Gastroesophageal sphincter (tissue), 4 donors: Measurements from ENCODE around the gene NTHL1. TPM values are rescaled to one million over a fixed set of nuclear protein-coding genes. Genes with fewer than 3 reads are reported as not detected.
A peak's percentile ranks its signal among the peaks of the same experiment; 100 is the strongest.

Experiments
- ATAC-seq: fragments of 150-250 bp; one replicate; pipeline ENCODE4 v1.9.1; 2016; ENCODE audit warnings: mild to moderate bottlenecking, moderate library complexity
- H3K27ac ChIP-seq, 4 donors: fragments of 200-600 bp; sonication (generic) in 3 of 4; 1 replicate in 3 of 4; 2 replicates in 1 of 4; pipeline ENCODE4 v1.5.1; 2016 to 2019
- H3K27me3 ChIP-seq: fragments of 200-600 bp; sonication (generic); one replicate; pipeline ENCODE4 v1.5.1; 2019
- H3K36me3 ChIP-seq, 2 donors: fragments of 200-600 bp; sonication (generic); one replicate each; pipeline ENCODE4 v1.5.1; 2019; ENCODE audit warnings: control low read depth in 1 of 2
- H3K4me1 ChIP-seq, 3 donors: fragments of 200-600 bp; sonication (generic); 1 replicate in 2 of 3; 2 replicates in 1 of 3; pipeline ENCODE4 v1.5.1; 2016 to 2019; ENCODE audit warnings: control low read depth in 2 of 3
- H3K4me3 ChIP-seq, 2 donors: fragments of 200-600 bp; sonication (generic); one replicate each; pipeline ENCODE4 v1.5.1; 2019; ENCODE audit warnings: mild to moderate bottlenecking in 1 of 2, moderate library complexity in 1 of 2
- H3K9me3 ChIP-seq, 3 donors: fragments of 200-600 bp; sonication (generic); one replicate each; pipeline ENCODE4 v1.5.1; 2017 to 2019; ENCODE audit warnings: control low read depth in 2 of 3
- CTCF ChIP-seq, 4 experiments: fragments of 200-600 bp in 2 of 4; fragments of 450-650 bp in 2 of 4; sonication (generic) in 1 of 4; IDR thresholded peaks; one replicate each; pipeline ENCODE4 v1.5.1; 2017 to 2019; ENCODE audit warnings: antibody characterized with exemption in 4 of 4, mild to moderate bottlenecking in 2 of 4, moderate library complexity in 2 of 4
- EP300 ChIP-seq: sonication (generic); formaldehyde crosslinking; IDR thresholded peaks from one replicate; pipeline ENCODE4 v1.6.1; 2017; ENCODE audit warnings: antibody characterized with exemption, mild to moderate bottlenecking
- POLR2A ChIP-seq, 2 donors: fragments of 450-650 bp; IDR thresholded peaks; one replicate each; pipeline ENCODE4 v1.6.1; 2017; ENCODE audit warnings: antibody characterized with exemption in 2 of 2, mild to moderate bottlenecking in 2 of 2, moderate library complexity in 1 of 2
- POLR2AphosphoS5 ChIP-seq: sonication (generic); formaldehyde crosslinking; IDR thresholded peaks from one replicate; pipeline ENCODE4 v1.6.1; 2017; ENCODE audit warnings: antibody characterized with exemption
- WGBS, 2 donors: methylation state at CpG; one replicate each; pipeline ENCODE4 v1.1.5; 2018; ENCODE audit warnings: low coverage in 1 of 2; 5-methylcytosine and 5-hydroxymethylcytosine counted together
- total RNA-seq, 4 donors: library from RNA; depleted of rRNA; stranded (reverse); fragments of >200 nt; gene quantifications; one replicate each; pipeline ENCODE4 v1.1.0, GENCODE V29; 2016

NTHL1 gene
- total RNA-seq, 4 donors from 2014 or later = 18.4 to 25.4 (median 21.6) TPM

- peak overlapping the region in 3 of 4 donors; percentile 32 to 49 (median 35) for H3K27ac ChIP-seq
- peak; percentile 2 for ATAC-seq
- H3K27me3 ChIP-seq = no peaks in the 10 kb centered on the region
- H3K36me3 ChIP-seq = peaks cover 0 to 24% of the 10 kb centered on the region in 2 donors
- TF ChIP-seq POLR2A (IDR thresholded peaks at IDR 0.05) (no peak), POLR2AphosphoS5 (no peak), EP300 (no peak), CTCF (IDR thresholded peaks at IDR 0.05) (no peak)
- H3K9me3 ChIP-seq = no peaks in the 10 kb centered on the region
- peaks cover 0 to 85% (median 48%) of the 10 kb centered on the region in 3 donors for H3K4me1 ChIP-seq
- H3K4me3 ChIP-seq = peak overlapping the region in 1 of 2 donors; percentile 4
- WGBS, 2 donors = 66% methylated on average over 2 of the region's 26 CpGs; no CpG with 5 or more reads in 1 of the 2 donors
Measured at GRCh38 chr16:2043667-2044451, 3.8 kb downstream of the NTHL1 start.

- Histone ChIP-seq H3K27me3 (no peaks in the 10 kb centered on the region), H3K27ac (peak overlapping the region in 2 of 4 donors; percentile 32 to 35), H3K36me3 (peaks cover 0 to 30% of the 10 kb centered on the region in 2 donors), H3K4me1 (peaks cover 0 to 86% (median 50%) of the 10 kb centered on the region in 3 donors), H3K4me3 (no peak overlapping the region), H3K9me3 (no peaks in the 10 kb centered on the region)
- no peak for TF ChIP-seq CTCF (IDR thresholded peaks at IDR 0.05)
- no peak for TF ChIP-seq POLR2A (IDR thresholded peaks at IDR 0.05)
- TF ChIP-seq POLR2AphosphoS5 = no peak
- no peak for TF ChIP-seq EP300
- 70% methylated on average over 2 of the region's 11 CpGs; no CpG with 5 or more reads in 1 of the 2 donors for WGBS, 2 donors
- ATAC-seq = no peak
Measured at GRCh38 chr16:2042986-2043666, 4.5 kb downstream of the NTHL1 start.

GRCh38 chr16:2042171-2042985, 5.3 kb downstream of the NTHL1 start:
- Histone ChIP-seq H3K36me3 (peaks cover 0 to 38% of the 10 kb centered on the region in 2 donors), H3K4me3 (no peak overlapping the region), H3K27me3 (no peaks in the 10 kb centered on the region), H3K9me3 (no peaks in the 10 kb centered on the region), H3K27ac (peak overlapping the region in 2 of 4 donors; percentile 1 to 56), H3K4me1 (peaks cover 0 to 92% (median 57%) of the 10 kb centered on the region in 3 donors)
- no peak for TF ChIP-seq POLR2AphosphoS5
- TF ChIP-seq CTCF (IDR thresholded peaks at IDR 0.05) = no peak
- no peak for TF ChIP-seq POLR2A (IDR thresholded peaks at IDR 0.05)
- no peak for TF ChIP-seq EP300
- no peak for ATAC-seq
- 53% methylated on average over 3 of the region's 22 CpGs; no CpG with 5 or more reads in 1 of the 2 donors for WGBS, 2 donors

- no peak for ATAC-seq
- Histone ChIP-seq H3K27ac (peak overlapping the region in 3 of 4 donors; percentile 90 to 92 (median 92)), H3K4me3 (no peak overlapping the region), H3K9me3 (no peaks in the 10 kb centered on the region), H3K36me3 (peaks cover 0 to 44% of the 10 kb centered on the region in 2 donors), H3K27me3 (no peaks in the 10 kb centered on the region), H3K4me1 (peaks cover 0 to 92% (median 61%) of the 10 kb centered on the region in 3 donors)
- 59 to 72% methylated on average over 4 to 6 of the region's 20 CpGs for WGBS, 2 donors
- TF ChIP-seq POLR2A (IDR thresholded peaks at IDR 0.05) (no peak), EP300 (no peak), POLR2AphosphoS5 (no peak), CTCF (IDR thresholded peaks at IDR 0.05) (no peak)
Measured at GRCh38 chr16:2040787-2041522, 6.7 kb downstream of the NTHL1 start.
